ENCODE measurements around the gene MGLL.
"Not testable (repeated sequence)": the region's sequence is repeated elsewhere in the genome, so short reads cannot be mapped to it uniquely, and the experiment has no call there.

MGLL gene

DNA sequence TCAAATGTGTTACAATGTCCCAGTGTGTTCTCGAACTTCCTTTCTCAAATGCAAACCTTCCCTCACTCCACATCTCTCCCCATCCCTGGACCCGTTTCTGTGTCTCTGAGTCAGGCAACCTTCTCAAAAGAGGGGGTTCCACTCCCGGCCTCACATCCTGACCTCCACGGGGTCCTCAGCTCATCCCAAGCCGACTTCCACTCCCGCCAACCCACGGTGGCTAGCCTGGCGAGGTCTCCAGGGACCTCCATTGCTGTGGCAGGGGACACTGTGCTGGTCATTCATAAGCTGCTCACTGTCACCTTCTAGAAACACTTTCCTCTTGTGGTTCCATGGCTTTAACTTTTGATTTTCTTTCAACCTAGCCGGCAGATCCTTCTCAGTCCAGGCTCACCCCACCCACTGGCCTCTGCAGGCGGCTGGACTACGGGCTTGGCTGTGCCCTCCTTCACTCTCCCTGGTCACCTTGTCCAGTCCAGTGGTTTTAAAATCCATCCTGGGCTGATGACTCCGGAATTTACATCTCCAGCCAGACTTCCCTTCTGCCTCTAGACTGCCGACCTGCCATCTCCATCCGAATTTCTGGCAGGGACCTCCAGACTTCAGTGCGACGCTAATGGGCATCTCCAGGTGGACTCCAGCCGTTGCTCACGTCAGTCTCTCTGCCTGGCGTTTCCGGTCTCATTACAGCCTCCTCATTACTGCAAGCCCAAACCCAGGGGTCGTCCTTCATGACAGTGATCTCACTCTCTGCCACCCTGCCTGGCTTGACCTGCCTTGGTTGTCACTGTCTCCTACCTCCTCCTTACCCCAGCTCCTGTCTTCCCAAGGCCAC, 129.6 kb downstream of the MGLL start:
- DNase-seq: no peak

DNA sequence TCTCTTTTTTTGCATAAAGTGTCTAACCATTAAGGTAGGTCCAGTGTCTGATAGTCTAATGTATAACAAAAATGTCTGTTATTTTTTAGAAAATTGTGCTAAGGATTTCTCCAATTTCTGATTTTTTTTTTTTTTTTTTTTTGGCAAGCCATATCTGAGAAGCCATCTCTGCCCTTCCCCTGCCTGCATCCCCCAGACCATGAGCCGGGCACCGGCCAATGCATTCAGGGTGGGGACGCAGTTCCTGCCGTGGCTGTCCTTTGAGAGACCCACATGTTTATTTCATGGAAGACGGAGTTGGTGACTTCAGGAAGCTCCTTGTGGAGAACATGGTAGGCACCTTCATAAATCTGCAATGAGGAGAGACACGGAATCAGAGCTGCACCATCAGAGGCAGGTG, 130.3 kb downstream of the MGLL start:
- DNase-seq: no peak

DNA sequence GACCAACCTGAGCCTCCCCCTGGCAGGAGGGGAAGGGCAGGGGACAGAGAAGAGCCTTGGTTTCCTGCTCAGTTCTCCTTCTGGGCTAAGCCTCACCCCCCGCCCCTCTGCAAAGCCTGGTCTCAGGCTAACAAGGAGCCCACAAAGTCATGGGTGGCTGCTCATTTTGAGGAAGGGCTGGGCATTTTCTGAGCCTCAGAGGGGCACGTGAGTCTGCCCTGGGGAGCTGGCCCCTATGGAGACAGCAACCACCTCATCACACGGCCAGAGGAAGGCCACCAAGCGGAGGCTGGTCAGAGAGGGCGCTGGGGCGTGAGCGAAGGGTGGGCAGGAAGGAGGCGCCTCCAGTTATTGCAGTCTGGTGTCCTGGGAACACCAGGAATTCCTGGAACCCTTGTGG, 130.8 kb downstream of the MGLL start:
- DNase-seq: no peak

DNA sequence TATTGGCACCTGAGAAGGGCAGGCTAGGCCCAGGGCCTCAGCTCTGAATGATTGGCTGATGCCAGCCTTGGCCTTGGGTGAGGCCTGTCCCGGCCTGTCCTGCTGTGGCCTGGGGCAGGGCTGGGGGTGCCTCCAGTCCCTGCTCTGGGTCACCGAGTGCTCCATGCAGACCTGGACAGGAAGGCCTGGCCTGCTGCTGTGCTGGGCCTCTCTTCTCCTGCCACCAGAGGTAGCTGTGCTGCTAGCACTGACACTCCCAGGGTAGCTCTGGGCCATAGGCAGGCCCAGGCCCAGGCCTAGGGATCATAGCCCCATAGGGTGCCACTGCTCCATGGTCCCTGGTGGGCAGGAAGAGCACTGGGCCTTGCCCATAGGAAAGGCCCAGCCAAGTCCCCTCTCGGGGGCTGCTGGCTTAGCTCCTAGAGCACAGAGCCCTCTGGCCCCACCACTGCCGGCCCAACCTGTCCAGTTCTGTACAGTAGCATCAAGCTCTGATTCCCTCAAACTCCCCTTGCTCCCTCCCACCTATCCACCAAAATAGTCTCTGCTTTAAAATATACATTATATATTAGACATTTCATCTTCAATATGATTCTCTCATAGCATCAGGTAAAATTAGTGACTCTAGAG, 131.4 kb downstream of the MGLL start:
- DNase-seq: no peak

DNA sequence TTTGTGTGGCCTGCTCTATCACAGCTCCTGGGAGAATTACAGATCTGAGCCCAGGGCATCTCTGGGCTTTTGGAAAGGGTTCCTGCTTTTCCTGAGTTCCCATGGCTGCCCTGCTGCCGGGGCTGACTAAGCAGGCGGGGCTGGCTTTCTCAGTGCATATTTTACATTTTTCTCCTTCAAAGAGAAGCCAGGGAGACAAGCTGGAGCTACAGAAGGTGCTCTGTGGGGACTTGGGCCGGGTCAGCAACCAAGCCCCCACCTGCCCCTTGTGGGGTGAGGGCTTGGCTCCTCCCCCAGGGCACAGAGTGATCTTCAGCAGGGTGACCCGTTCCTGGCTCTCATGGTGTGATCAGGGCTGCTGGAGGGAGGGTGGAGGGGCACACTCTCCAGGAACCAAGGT, 132.2 kb downstream of the MGLL start:
- no peak for DNase-seq

DNA sequence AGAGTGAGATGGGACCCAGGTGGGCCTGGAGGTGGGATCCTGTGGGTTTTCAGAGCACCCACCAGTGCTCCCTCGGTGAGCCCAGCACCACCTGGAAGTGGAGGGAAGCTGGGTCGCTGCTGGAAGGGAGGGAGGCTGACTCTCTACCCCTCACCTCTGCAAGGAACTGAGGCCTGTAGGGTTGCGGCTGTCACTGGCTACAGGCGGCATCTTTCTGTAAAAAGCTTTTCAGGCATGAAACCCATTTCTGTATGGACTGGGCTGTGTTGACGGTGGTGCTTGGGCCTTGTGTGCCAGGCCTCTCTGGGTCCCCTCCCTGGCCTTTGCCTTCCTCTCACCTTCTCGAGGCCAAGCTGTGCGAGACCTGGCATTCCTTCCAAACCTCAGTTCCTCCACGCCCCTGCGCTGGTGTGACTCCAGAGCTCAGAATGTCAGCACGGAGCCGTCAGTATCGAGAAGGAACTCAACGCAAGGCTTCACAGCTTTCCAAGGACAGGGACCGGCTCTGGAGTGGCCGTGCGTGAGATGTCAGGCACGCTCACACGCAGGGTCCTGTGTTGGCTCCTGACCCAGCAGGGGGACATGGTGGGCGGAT, 133.0 kb downstream of the MGLL start:
- DNase-seq: no peak

DNA sequence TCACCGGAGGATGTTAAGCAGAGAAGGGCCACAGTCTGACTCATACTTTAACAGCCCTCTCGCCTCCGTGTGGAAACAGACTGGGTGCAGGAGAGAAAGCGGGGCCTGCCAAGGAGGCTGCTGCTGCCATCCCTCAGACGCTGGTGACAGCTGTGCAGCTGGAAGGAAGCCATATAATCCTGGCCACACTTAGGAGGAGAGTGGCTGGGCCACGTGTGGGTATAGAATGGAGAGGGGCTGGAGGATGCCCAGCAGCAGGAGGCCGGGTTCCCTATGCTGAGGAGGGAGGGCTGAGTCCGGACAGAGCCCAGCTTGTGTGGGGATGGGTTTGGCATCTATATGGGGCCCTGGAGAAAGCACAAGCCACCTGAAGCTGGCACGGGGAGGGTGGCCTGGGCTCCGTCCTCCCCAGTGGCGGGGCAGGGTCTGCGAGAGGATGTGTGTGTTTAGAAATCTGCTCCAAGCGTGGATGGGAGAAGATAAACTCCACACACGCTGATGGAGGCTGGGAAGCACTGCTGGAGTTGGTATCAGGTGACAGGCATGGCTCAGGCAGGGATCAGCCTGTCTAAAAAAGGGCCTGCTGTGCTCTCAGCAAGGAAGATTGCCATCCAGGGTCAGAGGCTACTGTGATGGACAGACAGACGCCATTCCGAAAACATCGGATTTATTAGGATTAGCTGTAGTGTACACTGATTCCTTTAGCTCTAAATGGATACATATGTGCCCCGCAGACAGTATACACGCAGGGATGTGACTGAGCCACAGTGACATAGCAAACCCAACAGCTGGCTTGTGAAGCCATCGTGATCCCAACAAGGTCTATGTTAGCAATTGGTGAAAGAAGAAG, 133.7 kb downstream of the MGLL start:
- DNase-seq: peak in 23 of 56 donors; percentile 23 to 61 (median 39)

DNA sequence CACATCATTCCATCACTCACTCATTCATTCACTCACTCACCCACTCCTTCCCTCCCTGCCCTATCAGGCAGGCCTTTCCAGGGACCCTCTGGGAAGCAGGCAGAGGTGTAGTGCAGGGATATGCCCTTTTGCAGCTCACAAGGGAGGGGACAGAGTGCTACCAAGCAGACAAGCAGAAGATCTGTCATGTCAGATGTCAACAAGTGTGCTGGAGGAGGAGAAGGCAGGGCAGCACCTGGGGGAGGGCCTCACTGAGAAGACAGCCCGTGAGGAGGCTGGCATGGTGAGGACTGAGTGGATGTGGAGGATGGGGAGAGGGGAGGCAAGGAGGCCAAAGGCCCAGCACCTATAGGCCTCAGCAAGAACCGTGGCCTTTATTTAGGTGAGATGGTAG, 134.3 kb downstream of the MGLL start:
- DNase-seq: no peak

DNA sequence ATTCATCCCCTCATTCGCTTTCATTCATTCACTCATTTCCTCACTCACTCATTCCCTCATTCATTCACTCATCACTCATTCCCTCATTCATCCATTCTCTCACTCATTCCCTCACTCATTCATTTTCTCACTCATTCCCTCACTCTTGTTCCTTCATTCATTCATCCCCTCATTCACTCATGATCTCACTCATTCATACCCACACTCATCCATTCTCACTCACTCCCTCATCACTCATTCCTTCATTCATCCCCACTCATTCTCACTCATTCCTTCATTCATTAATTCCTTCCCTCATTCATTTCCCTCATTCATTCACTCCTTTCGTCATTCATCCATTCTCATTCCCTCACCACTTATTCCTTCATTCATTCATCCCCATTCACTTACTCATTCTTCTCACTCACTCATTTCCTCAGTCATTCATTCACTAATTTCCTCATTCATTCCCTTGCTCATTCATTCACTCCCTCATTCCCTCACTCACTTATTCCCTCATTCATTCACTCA, 135.0 kb downstream of the MGLL start:
- no peak for DNase-seq

DNA sequence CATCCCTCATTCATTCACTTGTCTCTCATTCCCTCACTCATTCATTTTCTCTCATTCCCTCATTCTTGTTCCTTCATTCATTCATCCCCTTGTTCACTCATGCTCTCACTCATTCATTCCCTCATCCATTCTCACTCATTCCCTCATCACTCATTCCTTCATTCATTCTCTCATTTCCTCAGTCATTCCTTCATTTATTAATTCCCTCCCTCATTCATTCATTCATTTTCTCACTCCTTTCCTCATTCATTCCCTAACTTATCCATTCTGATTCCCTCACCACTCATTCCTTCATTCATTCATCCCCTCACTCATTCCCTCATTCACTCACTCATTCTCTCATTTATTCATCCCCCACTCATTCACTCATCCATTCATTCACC, 135.8 kb downstream of the MGLL start:
- DNase-seq: no peak

DNA sequence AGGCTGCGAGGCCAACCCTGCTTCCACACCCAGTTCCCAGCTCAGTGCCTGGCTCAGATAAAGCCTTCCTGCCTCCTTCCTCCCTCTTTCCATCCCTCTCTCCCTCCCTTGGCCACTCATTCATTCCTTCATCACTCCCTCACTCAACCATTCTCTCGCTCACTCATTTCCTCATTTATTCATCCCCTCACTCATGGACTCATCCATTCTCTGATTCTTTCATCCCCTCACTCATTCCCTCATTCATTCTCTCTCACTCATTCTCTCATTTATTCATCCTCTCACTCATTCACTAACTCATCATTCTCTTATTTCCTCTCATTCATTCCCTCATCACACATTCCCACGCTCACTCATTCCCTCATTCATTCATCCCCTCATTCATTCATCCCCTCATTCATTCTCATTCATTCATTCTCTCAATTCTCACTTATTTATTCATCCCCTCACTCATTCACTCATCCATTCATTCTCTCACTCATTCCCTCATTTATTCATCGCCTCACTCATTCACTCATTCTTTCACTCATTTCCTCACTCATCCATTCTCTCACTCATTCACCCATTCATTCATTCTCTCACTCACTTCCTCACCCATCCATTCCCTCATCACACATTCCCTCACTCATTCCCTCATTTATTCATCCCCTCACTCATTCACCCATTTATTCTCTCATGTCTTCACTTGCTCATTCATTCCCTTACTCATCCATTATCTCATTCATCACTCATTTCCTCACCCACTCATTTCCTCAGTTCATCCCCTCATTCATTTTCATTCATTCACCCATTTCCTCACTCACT, 136.4 kb downstream of the MGLL start:
- no peak for DNase-seq

DNA sequence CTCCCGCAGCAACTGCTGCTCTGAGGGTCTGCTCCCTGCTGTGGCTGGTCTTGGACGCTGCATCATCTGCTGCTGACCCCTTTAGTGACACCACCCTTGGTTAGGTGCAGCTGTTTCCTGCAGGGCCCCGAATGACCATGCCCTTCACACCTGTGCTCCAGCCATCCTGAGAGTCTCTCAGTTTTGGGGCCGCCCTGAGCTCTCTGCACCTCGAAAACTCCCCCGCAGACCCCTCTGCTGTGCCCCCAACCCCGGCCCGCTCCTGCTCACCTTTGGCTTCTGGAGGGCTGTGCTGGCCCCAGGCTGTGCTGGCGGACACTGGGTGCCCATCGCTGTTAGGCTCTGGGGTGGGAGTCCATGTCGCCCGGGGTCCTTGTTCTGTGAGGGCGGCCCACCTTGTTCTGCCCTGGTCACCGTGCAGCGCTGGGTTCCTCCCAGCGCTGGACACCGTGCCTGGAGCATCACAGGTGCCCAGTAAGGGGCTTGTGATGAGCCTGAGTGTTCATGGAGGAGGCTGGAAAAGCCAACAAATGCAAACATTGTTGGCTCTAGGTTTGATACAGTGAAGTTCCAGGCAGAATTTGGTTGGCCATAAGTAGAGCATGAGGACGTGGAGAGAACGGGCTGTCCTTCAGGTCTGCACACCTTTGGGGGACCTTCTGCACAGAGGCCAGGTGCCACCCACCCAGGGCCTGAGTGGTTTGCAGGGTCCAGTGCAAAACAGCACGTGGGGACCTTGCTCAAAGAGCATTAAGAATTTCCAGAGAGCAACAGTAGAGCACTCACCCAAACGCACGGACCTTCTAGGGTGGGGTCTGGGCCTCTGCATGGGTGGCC, 137.2 kb downstream of the MGLL start:
- no peak for DNase-seq

DNA sequence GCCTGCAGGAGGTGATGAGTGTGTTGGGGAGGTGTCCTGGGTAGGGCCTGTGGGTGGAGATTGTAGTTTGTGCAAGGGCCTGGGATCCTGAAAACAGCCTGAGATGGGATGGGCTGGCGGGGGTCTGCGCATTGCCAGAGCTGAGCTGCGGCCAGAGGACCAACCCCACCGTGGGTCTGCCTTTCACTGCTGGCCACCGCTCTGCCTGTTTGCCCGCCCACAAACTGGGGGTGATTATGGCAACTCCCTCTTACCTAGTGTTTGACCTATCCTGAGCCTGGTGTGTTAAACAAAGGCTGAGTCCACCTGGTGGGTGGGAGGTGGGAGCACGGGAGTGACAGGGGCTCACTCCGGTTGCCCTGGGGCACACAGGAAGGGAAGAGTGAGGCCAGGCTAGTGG, 139.8 kb downstream of the MGLL start:
- DNase-seq: no peak

DNA sequence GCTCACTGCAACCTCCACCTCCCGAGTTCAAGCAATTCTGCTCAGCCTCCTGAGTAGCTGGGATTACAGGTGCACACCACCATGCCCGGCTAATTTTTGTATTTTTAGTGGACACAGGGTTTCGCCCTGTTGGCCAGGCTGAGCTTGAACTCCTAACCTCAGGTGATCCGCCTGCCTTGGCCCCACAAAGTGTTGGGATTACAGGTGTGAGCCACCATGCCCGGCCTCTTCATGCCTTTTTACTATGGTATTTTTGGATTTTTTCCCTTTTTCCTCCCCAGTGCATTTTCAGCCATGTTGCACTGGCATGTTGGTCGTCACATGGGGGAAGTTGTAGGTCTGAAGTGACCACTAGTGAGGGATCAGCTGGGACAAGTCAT, 140.2 kb downstream of the MGLL start:
- DNase-seq: not testable (repeated sequence)

DNA sequence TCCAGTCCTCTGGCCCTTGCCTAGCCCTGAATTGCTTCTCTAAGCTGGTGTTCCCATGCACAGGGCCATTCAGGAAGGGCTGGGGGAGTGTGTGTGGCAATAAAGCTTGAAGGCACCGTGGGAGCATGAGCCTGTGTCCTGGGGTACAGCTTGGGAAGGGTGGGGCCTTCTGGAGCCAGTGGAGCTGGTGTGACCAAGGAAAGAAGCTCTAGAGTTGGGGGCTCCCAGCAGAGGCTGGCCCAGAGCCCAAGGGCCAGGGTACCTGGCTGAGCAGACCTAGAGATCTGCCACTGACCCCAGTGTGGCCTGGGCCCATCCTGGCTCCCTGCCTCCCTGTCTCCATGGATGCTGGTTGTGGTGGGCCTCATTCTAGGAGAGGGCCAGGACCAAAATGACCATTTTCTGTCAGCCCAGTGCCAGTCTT, 141.5 kb downstream of the MGLL start:
- DNase-seq: no peak

DNA sequence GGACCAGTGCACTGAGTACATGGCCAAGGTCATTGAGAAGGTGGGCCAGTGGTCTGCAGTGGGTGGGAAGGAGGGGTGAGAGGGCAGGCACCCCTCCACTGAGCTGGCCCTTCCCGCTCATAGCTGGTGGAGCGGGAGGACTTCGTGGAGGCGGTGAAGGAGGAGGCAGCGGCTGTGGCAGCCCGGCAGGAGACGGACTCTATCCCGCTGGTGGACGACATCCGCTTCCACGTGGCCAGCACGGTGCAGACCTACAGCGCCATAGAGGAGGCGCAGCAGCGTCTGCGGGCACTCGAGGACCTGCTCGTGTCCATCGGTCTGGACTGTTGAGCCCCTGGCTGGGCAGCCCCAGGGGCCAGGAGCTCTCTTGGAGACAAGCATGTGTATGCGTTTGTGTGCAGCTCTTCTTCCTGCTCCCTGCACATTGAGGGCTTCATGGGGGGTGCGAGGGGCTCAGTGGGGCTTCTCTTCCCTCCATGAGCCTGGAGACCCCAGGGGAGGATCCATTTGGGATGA, 142.1 kb downstream of the MGLL start:
- DNase-seq: no peak

DNA sequence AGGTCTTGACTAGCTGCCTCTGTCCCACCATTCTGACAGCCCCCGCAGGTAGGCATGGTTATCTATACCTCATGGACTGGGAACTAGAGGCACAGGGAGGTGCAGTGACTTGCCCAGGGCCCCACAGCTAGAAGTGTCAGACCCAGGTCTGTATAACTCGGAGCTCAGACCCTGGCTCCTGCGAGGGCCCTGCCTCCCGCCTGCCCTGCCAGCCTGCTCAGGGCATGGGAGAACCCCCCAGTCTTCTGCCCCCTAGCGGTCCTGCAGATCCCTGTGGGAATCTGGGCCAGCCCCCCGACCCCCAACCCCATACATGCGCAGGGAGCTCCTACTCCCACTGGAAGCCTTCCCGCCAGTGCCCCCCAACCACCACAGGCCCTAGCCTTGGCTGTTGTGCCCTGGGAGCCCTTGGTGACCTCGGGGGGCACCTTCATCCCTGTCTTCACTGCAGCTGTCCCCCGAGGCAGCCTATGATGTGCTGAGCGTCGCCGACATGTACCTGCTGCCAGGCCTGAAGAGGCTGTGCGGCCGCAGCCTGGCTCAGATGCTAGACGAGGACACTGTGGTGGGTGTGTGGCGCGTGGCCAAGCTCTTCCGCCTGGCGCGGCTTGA, 142.7 kb downstream of the MGLL start:
- DNase-seq: no peak

DNA sequence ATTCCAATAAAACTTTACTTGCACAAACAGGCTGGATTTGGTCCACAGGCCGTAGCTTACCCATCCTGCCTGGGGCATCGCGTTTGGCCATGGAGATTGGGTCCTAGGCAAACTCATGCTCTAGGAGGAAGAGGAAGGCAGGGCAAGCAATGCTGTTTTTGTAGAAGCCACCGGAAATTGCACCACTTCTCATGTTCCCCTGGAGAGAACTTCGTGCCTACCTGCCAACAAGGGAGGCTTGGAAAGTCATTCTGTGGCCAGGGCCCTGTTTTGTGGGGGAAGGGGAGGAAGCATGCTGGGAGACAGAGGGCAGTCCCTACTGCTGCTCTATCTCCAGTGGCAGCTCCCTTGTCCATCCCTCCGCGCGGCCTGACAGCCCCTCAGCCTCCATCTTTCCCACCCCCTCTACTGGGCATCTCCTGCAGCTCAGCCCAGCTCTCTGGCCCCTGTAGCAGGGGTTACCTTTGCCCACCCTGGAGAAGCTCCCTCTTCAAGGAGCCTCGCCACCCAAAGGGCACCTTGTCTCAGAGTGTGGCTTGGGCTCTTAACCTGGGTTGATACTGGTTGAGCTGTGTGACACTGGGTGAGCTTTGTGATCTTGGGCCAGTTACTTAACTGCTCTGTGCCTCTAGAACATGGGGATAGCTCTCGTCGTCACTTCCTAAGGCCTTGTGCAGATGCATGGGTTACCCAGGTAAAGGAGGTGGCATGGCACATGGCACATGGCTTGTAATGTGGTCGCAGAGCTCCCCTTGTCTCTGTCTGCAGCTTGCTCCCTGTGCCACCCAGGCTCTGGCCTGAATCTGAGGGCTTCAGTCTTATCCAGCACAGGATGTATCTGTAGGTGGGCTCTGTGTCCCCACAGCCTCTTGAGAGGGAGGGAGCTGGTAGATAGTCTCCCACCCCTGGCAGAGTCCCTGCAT, 143.4 kb downstream of the MGLL start:
- no peak for DNase-seq
